ENCODE data around the gene PTPN13. TPM values are rescaled to one million over a fixed set of nuclear protein-coding genes. Genes with fewer than 3 reads are reported as not detected.

PTPN13 gene
- total RNA-seq, 2 donors from 2014 or later = 6.2 to 12.1 TPM

- no peak overlapping the region for H3K27ac ChIP-seq
- no peaks in the 10 kb centered on the region for H3K27me3 ChIP-seq
- H3K4me3 ChIP-seq = no peak overlapping the region
- H3K4me1 ChIP-seq = no peaks in the 10 kb centered on the region
- no peak for TF ChIP-seq CTCF (IDR thresholded peaks at IDR 0.05)
- DNase-seq (ENCODE audit: low spot score) = no peak
- H3K9me3 ChIP-seq = no peaks in the 10 kb centered on the region
- H3K36me3 ChIP-seq = no peaks in the 10 kb centered on the region
Measured at GRCh38 chr4:86556791-86557415, 37.2 kb upstream of the PTPN13 start.

- no peak for TF ChIP-seq CTCF (IDR thresholded peaks at IDR 0.05)
- DNase-seq (ENCODE audit: low spot score) = no peak
- no peaks in the 10 kb centered on the region for H3K27me3 ChIP-seq
- no peaks in the 10 kb centered on the region for H3K36me3 ChIP-seq
- no peaks in the 10 kb centered on the region for H3K4me1 ChIP-seq
- H3K27ac ChIP-seq = no peak overlapping the region
- H3K4me3 ChIP-seq = no peak overlapping the region
- H3K9me3 ChIP-seq = no peaks in the 10 kb centered on the region
Measured at GRCh38 chr4:86557526-86557925, 36.6 kb upstream of the PTPN13 start.

- TF ChIP-seq CTCF (IDR thresholded peaks at IDR 0.05) = no peak
- no peak for DNase-seq (ENCODE audit: low spot score)
- Histone ChIP-seq H3K9me3 (no peaks in the 10 kb centered on the region), H3K4me1 (no peaks in the 10 kb centered on the region), H3K27ac (no peak overlapping the region), H3K4me3 (no peak overlapping the region), H3K36me3 (no peaks in the 10 kb centered on the region), H3K27me3 (no peaks in the 10 kb centered on the region)
Measured at GRCh38 chr4:86558258-86558657, 35.9 kb upstream of the PTPN13 start.

- no peak for DNase-seq (ENCODE audit: low spot score)
- H3K27me3 ChIP-seq = no peaks in the 10 kb centered on the region
- no peaks in the 10 kb centered on the region for H3K4me1 ChIP-seq
- no peak overlapping the region for H3K4me3 ChIP-seq
- no peak overlapping the region for H3K27ac ChIP-seq
- TF ChIP-seq CTCF (IDR thresholded peaks at IDR 0.05) = no peak
- no peaks in the 10 kb centered on the region for H3K9me3 ChIP-seq
- no peaks in the 10 kb centered on the region for H3K36me3 ChIP-seq
Measured at GRCh38 chr4:86558797-86559196, 35.3 kb upstream of the PTPN13 start.

- Histone ChIP-seq H3K36me3 (no peaks in the 10 kb centered on the region), H3K4me1 (no peaks in the 10 kb centered on the region), H3K4me3 (no peak overlapping the region), H3K9me3 (no peaks in the 10 kb centered on the region), H3K27ac (no peak overlapping the region), H3K27me3 (no peaks in the 10 kb centered on the region)
- no peak for TF ChIP-seq CTCF (IDR thresholded peaks at IDR 0.05)
- no peak for DNase-seq (ENCODE audit: low spot score)
Measured at GRCh38 chr4:86560447-86560846, 33.7 kb upstream of the PTPN13 start.

- no peaks in the 10 kb centered on the region for H3K36me3 ChIP-seq
- H3K4me1 ChIP-seq = no peaks in the 10 kb centered on the region
- H3K27me3 ChIP-seq = no peaks in the 10 kb centered on the region
- DNase-seq (ENCODE audit: low spot score) = no peak
- no peak overlapping the region for H3K27ac ChIP-seq
- no peaks in the 10 kb centered on the region for H3K9me3 ChIP-seq
- no peak overlapping the region for H3K4me3 ChIP-seq
- no peak for TF ChIP-seq CTCF (IDR thresholded peaks at IDR 0.05)
Measured at GRCh38 chr4:86561256-86561655, 32.9 kb upstream of the PTPN13 start.

All from right atrium auricular region (tissue), 2 donors.